22Rv1 (cell line): ENCODE results near the gene SKI.

Experiments
- CTCF ChIP-seq: fragments of 450-650 bp; IDR thresholded peaks from 2 replicates; pipeline ENCODE4 v1.5.1; 2017; ENCODE audit warnings: mild to moderate bottlenecking
- ZFX ChIP-seq: fragments of 450-650 bp; IDR thresholded peaks from 2 replicates; pipeline ENCODE4 v1.6.1; 2017; ENCODE audit warnings: antibody characterized with exemption, borderline replicate concordance

- no peak for TF ChIP-seq CTCF
- TF ChIP-seq ZFX, result no peak
These were observed 106.9 kb downstream of the SKI start for GRCh38 chr1:2334883-2335534.
